Stimulated activated effector memory CD8-positive, alpha-beta T cell treated with anti-CD3 and anti-CD28 coated beads, Interleukin-12 subunit alpha, Interleukin-12 subunit beta, amount 100 ng/mL, for 72 hours (primary cell): ENCODE data around the gene DMPK.
"Not testable (repeated sequence)": the region's sequence is repeated elsewhere in the genome, so short reads cannot be mapped to it uniquely, and the experiment has no call there.

Source experiments
- ATAC-seq: fragments of 150-1000 bp; cut with Tn5 transposase; 2 replicates; pipeline ENCODE4 v1.10.0; 2021
- DNase-seq, 2 donors: peaks; one replicate each; pipeline ENCODE4 v3.0.0; 2021 to 2022; ENCODE audit warnings: low spot score in 2 of 2
- H3K27ac Mint-ChIP-seq: one replicate; pipeline ENCODE4 v1.8.0; 2022; ENCODE audit warnings: mild to moderate bottlenecking, mixed read lengths
- H3K36me3 Mint-ChIP-seq: one replicate; pipeline ENCODE4 v1.8.0; 2022; ENCODE audit warnings: mild to moderate bottlenecking, mixed read lengths
- H3K4me1 Mint-ChIP-seq: one replicate; pipeline ENCODE4 v1.8.0; 2022; ENCODE audit warnings: mixed read lengths
- H3K4me3 Mint-ChIP-seq: one replicate; pipeline ENCODE4 v1.8.0; 2022; ENCODE audit warnings: mild to moderate bottlenecking, mixed read lengths
- H3K9me3 Mint-ChIP-seq: one replicate; pipeline ENCODE4 v1.8.0; 2022; ENCODE audit warnings: mixed read lengths

The DMPK gene

DNA sequence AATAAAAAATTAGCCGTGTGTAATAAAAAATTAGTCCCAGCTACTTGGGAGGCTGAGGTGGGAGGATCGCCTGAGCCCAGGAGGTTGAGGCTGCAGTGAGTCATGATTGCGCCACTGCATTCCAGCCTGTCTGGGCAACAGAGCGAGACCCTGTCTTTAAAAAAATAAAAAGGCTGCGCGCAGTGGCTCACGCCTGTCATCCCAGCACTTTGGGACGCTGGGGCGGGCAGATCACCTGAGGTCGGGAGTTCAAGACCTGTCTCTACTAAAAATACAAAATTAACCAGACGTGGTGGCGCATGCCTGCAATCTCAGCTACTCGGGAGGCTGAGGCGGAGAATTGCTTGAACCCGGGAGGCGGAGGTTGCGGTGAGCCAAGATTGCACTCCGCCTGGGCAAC, 53.6 kb downstream of the DMPK start:
- not testable (repeated sequence) for DNase-seq, ATAC-seq, H3K9me3 Mint-ChIP-seq
- Mint-ChIP-seq H3K4me1 (peaks cover 29% of the 10 kb centered on the region), H3K4me3 (peak overlapping the region; percentile 24), H3K27ac (peak overlapping the region; percentile 1), H3K36me3 (peaks cover 41% of the 10 kb centered on the region)

DNA sequence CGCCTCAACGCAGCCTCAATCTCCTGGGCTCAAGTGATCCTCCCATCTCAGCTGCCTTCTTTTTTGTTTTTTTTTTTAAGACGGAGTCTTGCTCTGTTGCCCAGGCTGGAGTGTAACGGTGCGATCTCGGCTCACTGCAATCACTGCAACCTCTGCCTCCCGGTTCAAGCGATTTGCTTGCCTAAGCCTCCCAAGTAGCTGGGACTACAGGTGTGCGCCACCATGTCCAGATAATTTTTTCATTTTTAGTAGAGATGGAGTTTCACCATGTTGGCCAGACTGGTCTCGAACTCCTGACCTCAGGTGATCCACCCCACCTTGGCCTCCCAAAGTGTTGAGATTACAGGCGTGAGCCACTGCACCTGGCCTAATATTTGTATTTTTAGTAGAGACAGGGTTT, 62.2 kb downstream of the DMPK start:
- ATAC-seq, DNase-seq, H3K9me3 Mint-ChIP-seq, H3K27ac Mint-ChIP-seq, H3K4me3 Mint-ChIP-seq: not testable (repeated sequence)
- Mint-ChIP-seq H3K36me3 (peaks cover 89% of the 10 kb centered on the region), H3K4me1 (peaks cover 38% of the 10 kb centered on the region)
